Gastrocnemius medialis (tissue), 4 donors: Measurements from ENCODE around the gene IFRD2.

Source experiments
- CTCF ChIP-seq, 5 experiments: fragments of 450-650 bp in 3 of 5; fragments of 200-600 bp in 2 of 5; sonication (generic) in 2 of 5; IDR thresholded peaks in 4 of 5; conservative IDR thresholded peaks in 1 of 5; 1 replicate in 4 of 5; 2 replicates in 1 of 5; pipeline ENCODE4 v1.5.1; 2016 to 2019; ENCODE audit warnings: antibody characterized with exemption in 5 of 5, mild to moderate bottlenecking in 3 of 5, moderate library complexity in 3 of 5
- POLR2A ChIP-seq, 2 donors: fragments of 450-650 bp; IDR thresholded peaks; one replicate each; pipeline ENCODE4 v1.6.1; 2017; ENCODE audit warnings: antibody characterized with exemption in 2 of 2, mild to moderate bottlenecking in 2 of 2, moderate library complexity in 2 of 2

GRCh38 chr3:50261505-50261904, 30.7 kb downstream of the IFRD2 start:
- TF ChIP-seq CTCF (IDR thresholded peaks at IDR 0.05 in 4 of 5, conservative IDR thresholded peaks at IDR 0.05 in 1 of 5), result no peak
- TF ChIP-seq POLR2A (IDR thresholded peaks at IDR 0.05), result no peak
